Activated CD8-positive, alpha-beta memory T cell treated with anti-CD3 and anti-CD28 coated beads, Interleukin-2, amount 50 U/mL, for 48 hours (primary cell): ENCODE data around the gene ACAD9.

ENCODE experiments used
- DNase-seq: peaks from one replicate; pipeline ENCODE4 v3.0.0-alpha.2; 2020

ACAD9 gene

DNA sequence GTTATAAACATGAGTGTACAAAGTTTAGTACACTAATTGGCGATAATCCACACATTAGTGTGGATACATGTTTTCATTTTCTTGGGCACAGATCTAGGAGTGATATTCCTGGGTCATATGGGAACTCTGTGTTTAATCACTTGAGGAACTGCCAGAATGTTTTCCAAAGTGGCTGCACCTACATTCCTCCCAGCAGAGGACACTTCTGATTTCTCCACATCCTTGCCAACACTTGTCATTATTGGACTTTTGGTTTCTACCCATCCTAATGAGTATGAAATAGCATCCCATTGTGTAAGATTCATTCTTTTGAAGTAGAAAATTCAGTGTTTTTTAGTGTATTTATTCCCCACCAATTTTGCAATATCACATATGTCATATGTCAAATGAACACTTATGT, 60.8 kb downstream of the ACAD9 start:
- DNase-seq = no peak

DNA sequence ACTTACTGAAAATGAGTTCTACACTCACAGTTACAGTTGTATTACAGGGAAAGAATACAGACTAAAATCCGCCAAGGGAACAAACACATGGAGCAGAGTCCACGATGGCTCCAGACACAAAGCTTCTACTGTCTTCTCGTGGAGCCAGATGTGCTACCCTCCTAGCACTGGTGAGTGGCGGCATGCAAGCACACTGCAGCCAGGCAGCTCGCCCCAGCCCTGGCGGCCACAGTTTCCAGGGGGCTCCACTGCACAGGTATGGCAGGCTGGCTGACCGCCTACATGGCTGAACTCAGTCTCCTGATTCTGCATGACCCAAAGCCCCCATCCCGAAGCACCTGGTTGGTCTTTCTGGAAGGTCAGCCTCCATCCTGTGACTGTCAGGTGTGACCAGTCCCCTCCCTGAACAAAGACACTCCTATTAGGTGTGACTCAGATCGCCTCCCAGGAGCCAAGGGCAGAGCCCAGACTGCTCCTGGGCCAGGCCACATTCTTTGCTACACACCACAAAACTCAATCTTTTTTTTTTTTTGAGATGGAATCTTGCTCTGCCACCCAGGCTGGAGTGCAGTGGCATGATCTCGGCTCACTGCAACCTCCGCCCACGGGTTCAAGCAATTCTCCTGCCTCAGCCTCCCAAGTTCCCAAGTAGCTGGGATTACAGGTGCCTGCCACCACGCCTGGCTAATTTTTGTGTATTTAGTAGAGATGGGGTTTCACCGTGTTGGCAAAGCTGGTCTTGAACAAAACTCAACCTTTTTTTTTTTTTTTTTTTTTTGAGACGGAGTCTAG, 62.9 kb downstream of the ACAD9 start:
- no peak for DNase-seq

DNA sequence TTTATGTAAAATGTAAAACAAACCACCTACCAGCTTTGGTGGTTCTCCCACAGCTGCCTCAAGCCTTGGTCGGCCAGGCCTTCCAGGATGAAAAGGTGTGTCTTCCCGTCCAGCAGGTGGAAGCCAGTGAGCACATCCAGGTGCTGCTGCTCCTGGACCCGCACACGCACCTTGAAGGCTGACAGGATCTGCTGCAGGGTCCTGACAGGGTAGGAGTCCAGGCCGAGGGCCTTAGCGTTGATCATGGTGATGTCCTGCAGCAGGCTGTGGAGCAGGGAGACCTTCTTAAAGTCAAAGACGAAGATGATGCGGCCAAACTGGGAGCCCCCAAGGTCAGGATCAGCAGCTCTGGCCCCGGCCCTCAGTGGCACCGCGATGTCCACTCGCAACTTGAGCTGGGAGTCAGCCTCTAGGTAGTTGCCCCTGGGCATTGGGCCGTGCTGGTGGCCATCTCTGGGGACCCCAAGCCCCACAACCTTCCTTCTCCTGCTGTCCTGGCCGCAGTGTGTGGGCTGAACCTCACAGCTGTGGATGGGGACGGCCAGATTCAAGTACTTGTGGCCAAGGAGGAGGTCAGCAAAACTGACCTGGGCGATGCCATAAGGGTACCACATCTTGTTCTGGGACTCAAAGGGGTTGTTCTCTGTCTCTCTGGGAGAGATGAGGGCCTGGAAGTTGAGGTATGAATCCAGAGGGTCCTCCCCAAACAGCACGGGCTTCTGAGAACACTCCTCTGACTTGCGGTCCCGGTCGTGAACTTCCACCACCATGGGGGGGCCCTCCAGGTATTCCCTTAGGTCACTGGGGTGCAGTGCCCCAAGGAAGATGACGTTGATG, 65.8 kb downstream of the ACAD9 start:
- no peak for DNase-seq

DNA sequence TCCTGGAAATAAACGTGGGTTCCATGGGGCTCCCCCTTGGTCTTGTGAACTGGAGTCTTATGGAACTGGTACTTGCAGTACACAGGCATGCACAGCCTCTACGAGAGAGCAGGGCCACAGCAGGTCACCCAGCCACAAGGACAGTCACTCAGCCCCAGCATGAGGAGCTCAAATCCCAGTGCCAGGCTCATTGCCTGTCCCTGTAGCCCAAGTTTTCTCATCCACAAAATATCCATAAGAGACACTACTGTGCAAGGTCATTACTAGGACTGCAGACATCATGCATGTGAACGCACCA, 66.4 kb downstream of the ACAD9 start:
- DNase-seq = no peak

DNA sequence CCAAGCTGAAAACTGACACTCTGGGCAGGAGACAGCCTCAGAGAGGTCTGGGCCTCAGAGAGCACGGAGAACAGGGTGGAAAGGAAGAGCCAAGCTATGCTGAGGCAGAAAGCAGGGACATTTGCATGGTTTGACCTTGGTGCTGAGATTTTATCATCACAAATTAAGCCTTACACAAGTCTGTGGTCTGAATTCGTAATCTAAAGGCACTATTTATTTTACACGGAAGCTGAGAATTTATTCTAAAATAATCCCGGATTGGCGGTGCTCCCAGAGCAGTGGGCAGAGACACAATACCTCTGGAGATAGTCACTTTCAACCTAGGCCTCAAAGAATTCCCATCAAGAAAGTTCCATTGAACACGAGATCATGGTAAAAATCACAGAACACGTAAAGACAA, 67.0 kb downstream of the ACAD9 start:
- DNase-seq = no peak

DNA sequence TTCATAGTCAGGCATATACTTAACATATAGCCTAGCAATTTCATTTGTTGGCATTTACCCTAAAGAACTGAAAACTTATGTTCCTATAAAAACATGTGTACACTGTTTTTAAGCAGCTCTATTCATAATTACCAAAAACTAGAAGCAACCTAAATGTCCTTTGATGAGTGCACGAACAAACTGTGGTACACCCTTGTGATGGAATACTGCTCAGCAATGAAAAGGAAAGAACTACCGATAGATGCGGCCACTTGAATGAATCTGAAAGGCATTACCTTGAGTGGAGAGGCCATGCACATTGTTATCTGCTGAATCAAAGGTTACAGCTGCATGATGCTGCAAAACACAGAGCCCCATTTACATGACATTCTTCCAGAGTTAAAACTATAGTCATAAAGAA, 69.7 kb downstream of the ACAD9 start:
- DNase-seq = no peak

DNA sequence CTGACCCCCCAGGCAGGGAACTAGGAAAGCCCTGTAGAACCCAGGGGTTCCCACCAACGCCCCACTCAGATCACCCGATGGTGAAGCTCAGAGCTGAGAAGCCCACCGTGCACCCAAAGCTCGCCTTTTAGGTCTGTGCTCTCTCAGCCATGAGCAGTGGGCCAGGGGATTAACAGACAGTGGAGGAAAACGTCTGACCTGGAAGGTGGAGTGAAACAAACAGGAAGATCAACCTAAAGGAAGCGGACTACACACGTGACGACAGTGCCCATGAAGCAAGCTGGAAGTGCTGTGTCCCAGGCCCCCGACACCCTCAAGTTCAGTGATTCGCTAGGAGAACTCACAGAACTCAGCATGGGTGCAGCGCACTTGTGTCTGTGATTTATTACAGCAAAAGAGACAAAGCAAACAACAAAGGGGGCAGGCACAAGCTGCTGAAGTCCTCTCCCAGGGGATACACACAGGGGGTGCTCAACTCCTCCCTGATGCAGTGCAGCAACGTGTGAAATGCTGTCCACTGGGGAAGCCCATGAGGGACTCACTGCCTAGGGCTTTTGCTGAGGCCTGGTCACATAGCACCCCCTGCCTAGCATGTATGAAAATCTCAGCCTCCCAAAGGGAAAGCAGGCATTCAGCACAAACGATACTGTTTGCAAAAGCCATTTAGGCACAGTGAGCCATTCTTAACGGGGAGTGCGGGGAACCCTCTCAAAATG, 71.0 kb downstream of the ACAD9 start:
- no peak for DNase-seq

DNA sequence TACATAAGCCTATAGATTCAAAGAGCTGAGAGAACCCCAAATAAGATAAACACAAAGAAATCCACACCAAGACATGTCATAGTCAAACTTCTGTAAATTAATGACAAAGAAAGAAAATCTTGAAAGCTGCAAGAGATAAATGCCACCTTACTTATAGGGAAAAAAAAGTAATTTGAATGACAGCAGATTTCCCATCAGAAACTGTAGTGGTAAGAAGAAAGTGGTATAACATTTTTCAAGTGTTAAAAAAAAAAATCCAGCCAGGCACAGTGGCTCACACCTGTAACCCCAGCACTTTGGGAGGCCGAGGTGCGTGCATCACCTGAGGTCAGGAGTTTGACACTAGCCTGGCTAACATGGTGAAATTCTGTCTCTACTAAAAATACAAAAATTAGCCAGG, 77.0 kb downstream of the ACAD9 start:
- no peak for DNase-seq
